ENCODE measurements around the gene TASOR2.

TASOR2 gene

DNA sequence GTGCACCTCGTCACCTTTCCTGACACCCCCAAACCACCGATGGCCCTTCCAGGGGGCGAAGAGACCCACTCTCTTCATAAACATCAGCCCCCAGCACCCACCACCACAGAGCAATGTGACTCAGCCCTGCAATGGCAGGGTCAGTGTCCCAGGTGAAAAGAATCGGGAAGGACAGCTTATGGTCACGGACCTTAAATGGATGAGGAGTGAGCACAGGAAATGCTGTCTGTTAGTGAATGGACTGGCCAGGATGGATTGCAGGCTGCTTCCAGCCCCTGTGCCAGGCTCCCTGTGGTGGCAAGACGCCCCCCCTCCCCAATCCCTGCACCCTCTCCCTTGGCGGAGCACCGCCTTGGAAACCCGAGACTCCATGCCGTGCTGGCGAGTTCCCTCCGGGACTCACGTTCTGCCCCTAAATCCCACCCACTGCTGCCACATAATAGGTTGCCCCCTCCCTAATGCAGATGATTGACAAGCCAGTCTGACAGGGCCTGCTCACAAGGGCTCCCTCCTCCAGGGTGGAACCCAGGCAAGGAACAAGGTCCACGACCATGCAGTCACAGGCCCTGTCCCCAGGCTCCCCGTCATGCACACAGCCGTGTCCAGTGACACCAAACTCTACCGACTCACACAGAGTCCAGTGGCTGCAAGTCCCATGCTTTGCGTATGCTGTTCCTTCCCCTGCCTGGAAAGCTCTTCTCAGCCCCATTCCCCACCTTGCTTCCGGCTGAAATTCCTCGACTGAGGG lies 25.6 kb upstream of the TASOR2 start:
- DNase-seq: no peak

DNA sequence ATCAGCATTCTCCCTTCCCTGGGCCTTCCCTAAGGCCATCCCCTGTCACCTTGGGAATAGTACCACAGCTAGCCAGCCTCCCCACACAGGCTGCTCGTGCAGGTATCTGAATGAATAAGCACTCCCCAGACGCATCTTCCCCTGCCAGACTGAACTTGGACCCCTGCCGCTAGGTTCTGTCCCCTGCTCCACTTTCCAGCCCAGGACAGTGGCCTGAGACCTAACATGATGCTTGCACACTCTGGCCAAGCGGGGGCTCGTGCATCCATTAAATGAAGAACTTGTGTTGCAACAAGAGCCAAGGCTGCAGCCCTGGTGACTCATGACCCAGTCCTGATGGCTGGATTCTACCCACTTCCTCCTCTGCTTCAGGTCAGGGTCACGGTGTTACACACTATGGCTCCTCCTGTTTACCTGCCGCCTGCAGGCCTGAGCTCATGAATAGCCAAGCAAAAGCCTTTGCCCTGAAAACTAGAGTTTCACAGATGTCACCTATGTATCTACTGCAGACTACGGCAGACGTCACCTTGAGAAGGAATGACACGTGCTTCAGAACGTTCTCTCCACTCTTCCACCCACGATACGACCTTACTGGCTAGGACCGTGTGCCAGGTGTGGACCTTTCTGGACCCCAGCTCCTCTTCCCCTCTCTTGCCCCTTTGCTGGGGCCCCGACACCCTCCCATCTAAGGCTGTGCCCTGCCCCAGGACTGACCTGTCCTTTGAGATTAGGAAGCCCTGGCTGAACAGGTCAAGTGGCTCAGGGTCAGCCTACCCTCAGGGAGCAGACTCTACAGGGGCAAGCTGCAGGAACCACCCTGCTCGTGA lies 24.7 kb upstream of the TASOR2 start:
- peak; percentile 78 for DNase-seq

DNA sequence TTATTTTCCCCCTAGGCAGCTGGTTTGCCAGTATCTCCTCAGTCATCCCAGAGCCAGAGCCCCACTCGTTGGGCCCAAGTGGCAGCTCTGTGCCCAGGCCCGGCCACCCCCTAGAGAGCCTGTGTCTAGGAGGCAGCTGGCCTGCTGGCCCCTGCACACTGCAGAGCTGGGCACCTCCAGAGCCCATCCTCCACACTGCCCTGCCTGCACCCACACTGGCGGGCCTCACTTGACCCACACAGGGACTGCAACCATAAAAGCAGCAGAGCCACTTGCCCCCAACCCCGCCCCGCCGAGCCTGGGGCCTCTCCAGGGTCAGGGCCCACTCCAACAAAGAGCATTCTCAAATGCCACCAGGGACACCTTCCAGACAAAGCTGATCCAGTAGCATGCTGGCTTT lies 23.6 kb upstream of the TASOR2 start:
- no peak for DNase-seq

DNA sequence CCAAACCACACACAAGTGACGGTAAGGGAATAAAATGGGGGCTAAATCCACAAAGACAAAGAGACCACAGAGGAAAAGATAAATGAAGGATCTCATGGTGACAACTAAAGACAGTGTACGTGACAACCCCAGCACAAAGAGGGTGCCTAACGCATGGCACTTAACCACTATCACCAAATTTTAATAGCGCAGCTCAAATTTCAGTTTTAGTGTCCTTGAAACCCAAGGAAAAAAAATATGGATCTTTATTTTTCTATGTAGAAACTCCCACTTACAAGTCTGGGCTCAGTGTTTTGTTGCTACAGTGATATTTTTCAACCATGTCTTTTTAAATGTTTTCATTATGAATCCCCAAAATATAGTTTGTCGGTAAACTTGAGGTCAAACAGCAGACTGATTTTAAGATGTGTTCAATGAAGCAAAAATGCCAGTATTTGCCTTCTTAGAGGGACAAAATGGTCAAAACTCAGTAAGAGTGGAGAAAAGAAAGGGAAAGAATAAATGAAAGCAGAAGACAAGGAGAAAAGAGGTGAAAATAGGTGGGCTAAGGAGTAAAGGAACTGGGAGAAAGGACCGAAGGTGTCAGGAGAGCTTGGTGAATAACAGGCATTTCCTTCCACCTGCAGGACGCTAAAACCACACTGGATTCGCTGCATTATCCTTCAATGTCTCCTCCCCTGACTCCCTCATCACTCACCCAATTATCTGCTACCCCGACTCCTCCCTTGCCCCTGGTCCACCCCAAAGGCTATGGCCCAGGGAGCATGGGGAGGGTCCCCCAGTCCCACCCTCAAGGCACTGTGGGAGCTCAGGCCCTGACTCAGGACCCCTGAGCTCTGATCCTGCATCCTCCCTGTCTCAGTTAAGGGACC lies 21.7 kb upstream of the TASOR2 start:
- no peak for DNase-seq

DNA sequence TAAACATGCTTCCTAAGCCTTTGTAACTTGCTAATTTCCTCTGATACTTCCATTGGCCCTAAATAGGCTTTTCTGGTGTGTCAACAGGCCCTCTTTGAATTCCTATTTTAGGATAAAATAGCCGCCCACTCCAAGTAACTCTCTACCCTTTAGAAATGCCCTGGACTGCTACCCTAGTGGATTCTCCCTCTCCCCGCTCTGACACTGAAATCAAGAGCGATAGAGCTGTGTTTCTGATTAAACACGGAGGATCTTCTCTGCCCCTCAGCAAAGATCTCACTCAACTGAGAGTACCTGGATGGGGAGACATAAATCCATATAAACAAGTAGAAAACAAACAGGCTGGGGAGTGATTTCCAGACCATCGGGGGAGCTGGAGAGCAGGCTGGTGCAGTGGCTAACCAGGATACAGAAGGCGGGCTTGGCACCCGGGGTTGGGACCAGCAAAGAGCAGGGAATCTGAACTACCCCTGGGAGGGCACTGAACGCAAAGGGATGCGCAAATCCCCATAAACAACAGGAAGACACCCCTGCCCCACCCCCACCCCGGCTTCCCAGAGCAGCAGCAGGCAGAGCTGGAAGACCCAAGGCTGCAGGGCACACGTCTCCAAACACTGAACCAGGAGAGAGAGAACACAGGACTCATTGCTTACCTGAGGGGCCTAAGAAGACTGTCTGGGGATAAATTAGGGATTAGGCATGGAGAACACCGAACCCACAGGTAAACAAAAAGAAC lies 20.8 kb upstream of the TASOR2 start:
- DNase-seq: no peak

DNA sequence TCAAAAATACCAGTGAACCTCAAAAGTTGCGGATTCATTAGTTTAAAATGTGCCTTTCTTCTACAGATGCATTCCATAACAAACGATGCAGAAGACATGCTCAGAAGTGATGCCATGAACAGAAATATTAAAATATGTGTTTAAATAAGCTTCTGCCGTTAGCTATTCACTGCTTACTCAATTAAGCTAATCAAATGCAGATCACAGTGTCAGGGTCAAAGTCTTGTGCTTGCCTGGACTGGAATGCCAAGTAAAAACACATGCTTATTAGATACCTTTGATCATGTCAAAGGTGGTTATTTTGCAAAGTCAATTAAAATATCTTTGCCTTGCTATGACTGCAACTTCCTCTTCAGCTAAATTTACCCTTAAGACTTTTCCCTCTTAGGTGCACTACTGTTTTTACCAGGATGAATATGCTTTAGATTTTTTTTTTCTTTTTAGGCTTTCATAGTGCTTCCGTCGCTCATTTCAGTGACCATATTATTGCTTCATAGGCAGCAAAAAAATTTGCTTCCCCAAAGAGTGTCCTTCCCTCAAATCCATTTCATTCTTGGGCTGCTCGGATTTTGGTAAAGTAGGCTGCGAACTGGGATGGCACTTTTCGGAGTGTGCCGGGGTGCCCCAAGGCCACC lies 19.1 kb upstream of the TASOR2 start:
- no peak for DNase-seq

DNA sequence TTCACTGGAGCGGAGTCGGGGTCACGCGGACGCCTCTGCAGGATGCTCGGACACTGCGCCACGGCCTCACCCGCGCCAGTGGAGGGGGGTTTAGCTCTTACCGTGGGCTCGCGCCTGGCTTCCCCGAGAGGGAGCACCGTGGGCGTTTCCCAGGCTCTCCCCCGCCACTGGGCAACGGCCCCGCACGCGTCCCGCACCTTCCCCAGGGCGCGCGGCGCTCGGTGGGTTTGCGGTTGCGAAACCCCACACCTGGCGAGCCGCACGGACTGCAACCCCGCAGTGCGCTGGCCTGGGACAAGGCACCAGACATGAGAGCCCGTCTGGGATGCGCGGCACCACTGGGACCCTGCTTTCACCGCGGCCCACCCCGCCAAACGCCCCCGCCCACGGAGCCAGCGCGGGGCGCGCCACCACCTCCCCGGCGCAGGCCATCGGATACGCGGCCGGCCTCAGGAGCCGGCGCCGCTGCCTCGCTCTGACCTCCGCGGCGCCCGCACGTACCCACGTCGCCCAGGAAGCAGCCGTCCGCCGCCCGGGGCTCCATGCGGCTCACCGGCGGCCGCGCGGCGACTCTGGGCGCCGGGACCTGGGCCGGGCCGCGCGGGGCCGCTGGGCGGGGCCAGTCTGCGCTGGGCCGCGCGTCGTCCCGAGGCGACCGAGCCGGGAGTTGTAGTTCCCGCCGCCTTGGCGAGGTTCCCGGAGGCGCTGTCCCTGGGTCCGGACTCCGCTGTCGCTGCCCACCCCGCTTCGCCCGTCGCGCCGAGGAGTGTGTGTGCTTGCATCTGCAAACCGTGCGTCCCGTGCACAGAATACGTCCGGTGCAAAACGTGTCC lies 18.4 kb upstream of the TASOR2 start, which contains the start of gene ASB13:
Gene ASB13, minus strand, starts transcription at position 588 of the 833 bp plus-strand sequence. Its CDS starts 44 bp downstream, at position 544.
- DNase-seq: peak; percentile 44

DNA sequence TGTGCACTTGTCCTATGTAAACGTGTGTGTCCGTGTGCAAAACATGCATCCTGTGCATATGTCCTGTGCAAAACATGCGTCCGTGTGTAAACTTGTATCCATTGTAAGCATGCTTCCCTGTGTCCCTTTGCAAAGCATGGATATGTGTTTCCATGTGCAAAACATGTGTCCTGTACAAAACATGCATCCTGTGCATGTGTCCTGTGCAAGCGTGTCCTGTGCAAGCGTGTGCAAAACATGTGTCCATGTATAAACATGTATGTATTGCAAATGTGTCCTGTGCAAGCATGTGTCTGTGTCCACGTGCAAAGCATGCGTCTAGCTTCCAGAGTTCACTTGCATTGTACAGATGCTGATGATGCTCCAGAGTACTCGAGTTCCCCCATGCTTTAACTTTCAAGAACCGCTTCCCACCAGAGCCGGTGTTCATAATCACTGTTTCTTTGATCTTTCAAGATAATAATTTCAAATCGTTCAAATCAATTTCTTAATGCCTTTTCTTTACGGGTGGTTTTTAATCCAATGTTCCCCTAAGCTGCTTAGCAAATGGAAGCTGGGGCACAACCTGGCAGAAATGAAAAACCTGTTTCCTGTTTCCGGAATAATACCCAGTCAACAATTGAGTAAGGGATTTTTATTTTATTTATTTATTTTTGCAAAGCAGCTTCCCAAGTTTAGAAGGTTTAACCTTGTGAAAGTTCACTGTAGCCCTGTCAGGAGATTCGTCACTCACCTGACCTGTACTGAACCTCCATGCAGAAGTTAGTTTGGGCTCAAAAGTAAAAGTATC lies 17.6 kb upstream of the TASOR2 start:
- DNase-seq: no peak

DNA sequence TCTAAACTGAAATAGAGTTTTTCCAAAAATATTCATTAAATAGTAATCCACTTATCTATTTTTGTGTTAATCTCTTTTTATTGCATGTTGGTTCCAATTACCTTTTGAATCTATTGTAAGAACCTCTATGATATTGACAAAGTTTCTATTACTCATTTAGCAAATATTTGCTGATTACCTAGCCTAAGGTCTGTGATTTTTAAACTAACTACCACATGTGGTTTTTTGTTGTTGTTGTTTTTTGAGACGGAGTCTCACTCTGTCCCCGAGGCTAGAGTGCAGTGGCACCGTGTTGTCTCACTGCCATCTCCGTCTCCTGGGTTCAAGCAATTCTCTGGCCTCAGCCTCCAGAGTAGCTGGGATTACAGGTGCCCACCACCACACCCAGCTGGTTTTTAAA lies 16.2 kb upstream of the TASOR2 start:
- no peak for DNase-seq

DNA sequence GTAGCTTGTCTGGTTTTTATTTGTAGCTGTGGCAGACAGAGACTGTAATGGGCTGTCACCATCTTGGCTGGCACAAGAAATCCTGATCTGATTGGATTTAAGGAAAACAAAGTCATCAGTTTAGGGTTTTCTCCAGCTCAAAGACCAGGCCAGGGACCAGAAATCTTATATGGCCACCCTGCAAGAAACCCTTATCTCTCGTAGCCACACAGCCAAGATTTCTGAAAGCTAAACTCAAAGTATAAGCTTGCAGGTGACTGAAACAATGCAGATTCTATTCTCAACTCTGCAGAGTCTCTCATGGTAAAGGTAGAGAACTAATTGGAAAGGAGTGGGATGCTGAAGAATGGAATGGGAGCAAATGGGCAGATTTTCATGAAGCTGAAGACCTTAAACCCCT lies 15.0 kb upstream of the TASOR2 start:
- DNase-seq: no peak

DNA sequence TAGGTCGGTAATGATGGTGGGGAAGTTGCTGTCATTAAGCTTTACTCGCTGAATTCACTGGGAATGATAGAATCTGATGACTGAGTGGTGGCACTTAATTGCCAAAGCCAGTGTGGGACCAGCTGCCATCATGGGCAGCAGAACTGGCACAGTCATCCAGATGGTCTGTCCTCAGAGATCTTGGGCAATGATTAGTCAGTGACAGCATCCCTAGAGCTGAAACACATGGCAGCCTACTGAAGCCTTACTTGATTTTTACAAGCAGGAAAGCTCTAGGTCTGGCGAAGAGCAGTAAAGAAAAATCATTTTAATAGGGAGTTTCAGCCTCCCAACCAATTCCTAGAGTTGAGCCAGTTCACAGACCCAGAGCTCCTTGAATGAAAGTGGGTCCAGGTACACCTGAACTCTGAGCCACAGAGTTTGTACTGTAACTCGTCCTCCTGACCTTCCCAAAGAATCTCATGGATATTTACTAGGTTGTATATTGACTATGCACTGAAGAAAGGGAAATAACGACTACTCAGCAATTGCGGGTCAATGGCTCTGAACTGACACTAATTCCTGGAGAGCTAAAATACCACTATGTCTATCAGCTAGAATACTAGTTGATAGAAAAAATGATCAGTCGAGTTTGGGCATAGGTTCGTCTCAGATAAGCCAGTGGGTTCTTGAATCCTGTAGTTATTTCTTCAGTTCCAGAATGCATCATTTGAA lies 13.8 kb upstream of the TASOR2 start:
- DNase-seq: no peak

DNA sequence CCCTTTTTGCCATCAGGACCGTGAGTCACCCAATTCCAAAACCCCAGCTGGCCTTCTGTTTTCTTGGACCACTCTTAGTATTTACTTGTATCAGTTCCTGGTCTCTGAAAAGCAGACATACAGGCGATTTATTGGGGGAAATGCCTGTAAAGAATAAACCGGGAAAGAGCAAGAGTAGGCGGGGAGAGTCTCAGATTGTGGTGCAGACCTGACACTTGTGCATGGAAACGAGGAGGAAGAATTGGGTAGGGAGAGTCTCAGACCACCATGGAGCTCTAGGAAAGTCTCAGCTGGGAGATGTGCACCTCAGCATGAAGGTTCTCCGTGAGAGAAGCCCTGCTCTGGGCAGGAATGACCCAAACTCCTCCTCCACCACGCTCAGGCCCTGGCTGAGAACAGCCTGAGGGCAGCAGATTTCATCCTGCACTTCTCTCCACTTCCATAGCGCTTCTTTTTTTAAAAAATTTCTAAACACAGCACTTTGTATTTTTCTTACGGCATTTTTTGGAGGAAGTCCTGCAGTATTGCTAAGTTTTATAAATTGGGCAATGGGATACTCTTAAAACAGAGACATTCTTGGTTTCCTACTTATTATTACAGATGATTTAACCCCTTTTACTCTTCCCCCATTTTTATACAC lies 6.1 kb upstream of the TASOR2 start:
- no peak for DNase-seq

DNA sequence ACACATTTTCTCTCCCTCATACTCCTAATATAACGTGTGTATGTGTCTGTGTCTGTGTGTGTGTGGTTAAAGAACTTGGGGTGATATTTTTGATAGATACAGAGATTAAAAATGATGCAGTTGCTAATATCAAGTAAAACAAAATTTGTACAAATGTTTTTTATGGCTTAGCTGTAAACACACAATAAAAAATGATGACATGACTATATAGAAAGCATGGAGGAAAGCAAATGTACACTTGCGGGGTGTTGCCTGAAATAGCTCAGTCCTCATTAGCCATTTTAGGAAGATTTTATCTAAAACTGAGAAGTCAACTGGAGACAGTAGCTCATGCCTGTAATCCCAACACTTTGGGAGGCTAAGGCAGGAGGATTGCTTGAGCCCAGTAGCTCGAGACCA lies 5.6 kb upstream of the TASOR2 start:
- no peak for DNase-seq

DNA sequence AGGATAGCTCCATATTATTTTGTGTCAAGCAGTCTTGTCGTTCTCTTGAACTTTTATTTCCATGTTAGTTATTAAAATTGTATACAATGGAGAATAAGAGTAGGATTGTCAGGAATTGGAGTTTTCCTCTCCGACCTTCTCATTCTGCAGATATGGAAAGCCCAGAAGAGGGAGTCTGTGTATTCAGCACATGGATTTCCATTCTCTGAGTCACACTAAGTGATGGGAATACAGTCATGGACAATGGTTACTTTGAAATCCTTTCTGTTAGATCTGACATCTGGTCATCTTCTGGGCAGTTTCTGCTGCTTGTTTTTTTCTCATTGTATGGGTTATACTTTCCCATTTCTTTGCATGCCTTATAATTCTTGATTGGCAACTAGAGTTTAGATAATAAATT lies 5.0 kb upstream of the TASOR2 start:
- peak; percentile 50 for DNase-seq

DNA sequence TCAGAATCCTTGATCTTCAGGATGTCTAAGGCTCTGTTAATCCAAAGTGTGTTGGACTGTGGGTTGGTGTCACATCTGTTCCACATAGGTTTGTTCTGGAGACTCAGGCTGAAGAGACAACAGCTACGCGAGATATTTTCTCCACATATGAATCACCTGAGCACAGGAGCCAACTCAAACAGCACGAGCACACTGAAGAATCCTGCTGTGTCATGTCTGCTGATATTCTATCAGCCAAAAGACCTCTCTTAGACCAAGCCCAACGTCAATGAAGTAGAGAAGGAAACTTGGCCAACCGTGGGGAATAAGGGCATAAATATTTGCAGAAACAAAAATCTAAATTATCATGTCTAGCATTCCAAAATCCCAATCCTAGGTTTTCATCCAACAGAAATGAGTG lies 2.7 kb upstream of the TASOR2 start:
- no peak for DNase-seq

DNA sequence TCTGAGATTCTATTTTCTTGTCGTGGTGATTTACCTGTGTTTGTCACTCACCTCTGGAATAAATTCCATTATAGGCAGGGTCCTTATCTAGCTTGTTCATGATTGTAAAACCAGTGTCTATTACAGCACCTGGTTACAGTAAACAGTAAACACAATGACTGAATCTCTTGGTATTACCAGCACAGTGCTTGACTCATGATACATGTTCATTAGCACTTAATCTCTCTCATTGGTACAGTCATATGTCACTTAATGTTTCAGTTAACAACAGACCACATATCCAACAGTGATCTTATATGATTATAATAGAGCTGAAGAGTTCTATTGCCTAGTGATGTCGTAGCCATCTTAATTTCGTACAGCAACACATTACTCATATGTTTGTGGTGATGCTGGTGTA lies 1.6 kb upstream of the TASOR2 start:
- no peak for DNase-seq

DNA sequence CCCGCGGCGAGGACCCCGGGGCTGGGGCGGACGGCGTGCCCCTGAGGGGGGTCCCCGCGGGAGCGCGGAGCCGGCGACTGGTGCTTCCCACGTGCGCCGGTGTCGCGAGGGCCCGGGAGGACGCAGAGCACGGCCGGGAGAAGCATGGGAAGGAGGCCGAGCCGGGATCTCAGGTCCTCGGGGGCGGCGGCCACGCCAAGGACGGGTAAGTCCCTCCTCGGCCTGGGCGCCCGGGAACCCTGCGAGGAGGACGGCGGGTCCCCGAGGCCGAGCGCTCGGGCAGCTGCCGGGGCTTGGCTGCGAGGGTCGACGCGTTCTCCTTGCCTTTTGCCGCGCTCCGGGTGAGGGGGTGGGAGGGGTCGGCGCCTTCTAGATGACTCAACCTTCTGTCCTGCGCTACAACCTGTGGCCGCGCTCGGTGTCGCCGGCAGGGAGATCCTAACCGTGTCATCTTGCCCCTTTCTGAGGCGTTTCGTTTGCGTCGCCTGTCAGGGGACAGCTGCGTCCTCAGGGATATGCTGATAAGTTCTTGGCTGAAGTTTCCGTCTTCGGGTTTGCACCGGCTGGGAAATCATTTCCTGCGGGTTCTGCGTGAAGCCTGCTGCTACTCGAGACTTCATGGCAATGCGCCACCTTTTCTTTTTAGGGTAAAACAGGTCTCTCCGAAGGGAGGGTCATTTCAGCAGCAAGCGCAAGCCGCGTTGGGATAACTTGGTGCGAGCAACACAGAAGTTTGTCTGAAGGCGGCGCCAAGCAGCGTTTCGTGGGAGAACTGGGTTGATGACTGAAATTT lies 529 bp downstream of the TASOR2 start:
- peak; percentile 78 for DNase-seq

DNA sequence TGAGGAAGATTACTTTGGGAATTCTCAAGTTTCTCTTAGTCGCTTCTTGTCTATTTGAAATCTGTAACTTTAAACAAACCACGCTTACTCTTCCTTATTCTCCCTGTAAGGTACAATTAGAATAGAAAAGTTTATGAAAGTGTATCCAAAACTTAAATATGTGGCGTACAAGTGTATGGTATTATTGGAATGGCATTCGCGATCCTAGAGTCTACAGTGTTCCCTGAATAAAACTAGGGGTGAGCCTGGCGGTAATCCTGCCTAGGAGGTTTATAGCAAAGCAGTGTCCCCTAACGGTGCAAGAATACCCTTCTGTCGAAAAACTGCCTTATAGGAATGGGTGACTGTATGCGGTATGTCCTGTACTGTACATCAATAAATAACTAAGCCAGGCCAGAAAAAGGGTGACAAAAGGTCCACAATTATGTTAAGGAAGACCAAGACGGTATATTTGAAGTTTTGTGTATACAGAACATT lies 1.2 kb downstream of the TASOR2 start:
- DNase-seq: peak; percentile 44

Measured in HCEC 1CT (cell line).